Spleen (tissue), 7 donors: ENCODE data around the gene CFP.
"Not testable (repeated sequence)": the region's sequence is repeated elsewhere in the genome, so short reads cannot be mapped to it uniquely, and the experiment has no call there.

Experiments used
- CTCF ChIP-seq, 11 experiments: fragments of 200-600 bp in 7 of 11; fragments of 450-650 bp in 4 of 11; sonication (generic) in 4 of 11; IDR thresholded peaks in 8 of 11; conservative IDR thresholded peaks in 3 of 11; 1 replicate in 7 of 11; 2 replicates in 4 of 11; pipeline versions ENCODE4 v1.4.0 to v1.8.0; 2016 to 2021; ENCODE audit warnings: antibody characterized with exemption in 11 of 11, inconsistent platforms in 4 of 11, mild to moderate bottlenecking in 1 of 11
- POLR2AphosphoS5 ChIP-seq, 3 donors: sonication (generic); formaldehyde crosslinking; IDR thresholded peaks; one replicate each; pipeline ENCODE4 v1.5.1; 2017; ENCODE audit warnings: antibody characterized with exemption in 3 of 3
- donor health status: DM: no; HTN: no; CAD: no; lungs with moderate emphysema.
- donor health status: DM: no; HTN: no; CAD: no.
- donor health status: DM: no; HTN: no; CAD: no.

GRCh38 chrX:47665797-47666196 lies 36.1 kb upstream of the CFP start:
- not testable (repeated sequence) for TF ChIP-seq CTCF (IDR thresholded peaks at IDR 0.05 in 8 of 11, conservative IDR thresholded peaks at IDR 0.05 in 3 of 11); POLR2AphosphoS5 (IDR thresholded peaks at IDR 0.05)
